Ishikawa (cell line): ENCODE measurements around the gene GRP.

Experiments
- EP300 ChIP-seq: IDR thresholded peaks from 2 replicates; pipeline ENCODE4 v1.6.1; 2012; ENCODE audit warnings: borderline replicate concordance
- MAX ChIP-seq: IDR thresholded peaks from 2 replicates; pipeline ENCODE4 v1.6.1; 2012
- TAF1 ChIP-seq: IDR thresholded peaks from 2 replicates; pipeline ENCODE4 v1.6.1; 2012; ENCODE audit warnings: low read depth, mild to moderate bottlenecking

GRCh38 chr18:59210299-59210698 lies 9.7 kb upstream of the GRP start:
- TF ChIP-seq MAX (no peak), EP300 (no peak), TAF1 (no peak)
